ENCODE measurements around the gene NUBPL.
"Not testable (repeated sequence)": the region's sequence is repeated elsewhere in the genome, so short reads cannot be mapped to it uniquely, and the experiment has no call there.

NUBPL gene

DNA sequence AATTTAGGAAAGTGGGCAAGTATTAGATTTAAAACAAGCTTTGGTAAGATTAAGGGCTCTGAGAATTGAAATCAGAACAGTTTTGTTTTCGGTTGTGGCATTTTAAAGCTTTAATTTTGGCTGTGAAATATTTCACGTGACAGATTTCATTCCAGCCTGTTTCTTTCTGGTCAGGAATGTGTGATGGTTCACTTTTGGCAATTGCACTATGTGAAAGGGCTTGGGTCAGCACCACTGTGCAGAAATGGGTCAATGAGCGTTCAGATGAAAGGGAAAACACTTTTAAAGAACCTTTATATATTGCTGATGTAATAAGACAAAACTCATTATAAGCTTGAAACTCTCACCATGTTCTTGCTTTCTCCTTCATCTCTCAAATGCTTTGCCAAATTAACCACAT lies 17.1 kb downstream of the NUBPL start:
- no peak for DNase-seq (ENCODE audit: low read depth in 2 of 3, low spot score in 1 of 3)

DNA sequence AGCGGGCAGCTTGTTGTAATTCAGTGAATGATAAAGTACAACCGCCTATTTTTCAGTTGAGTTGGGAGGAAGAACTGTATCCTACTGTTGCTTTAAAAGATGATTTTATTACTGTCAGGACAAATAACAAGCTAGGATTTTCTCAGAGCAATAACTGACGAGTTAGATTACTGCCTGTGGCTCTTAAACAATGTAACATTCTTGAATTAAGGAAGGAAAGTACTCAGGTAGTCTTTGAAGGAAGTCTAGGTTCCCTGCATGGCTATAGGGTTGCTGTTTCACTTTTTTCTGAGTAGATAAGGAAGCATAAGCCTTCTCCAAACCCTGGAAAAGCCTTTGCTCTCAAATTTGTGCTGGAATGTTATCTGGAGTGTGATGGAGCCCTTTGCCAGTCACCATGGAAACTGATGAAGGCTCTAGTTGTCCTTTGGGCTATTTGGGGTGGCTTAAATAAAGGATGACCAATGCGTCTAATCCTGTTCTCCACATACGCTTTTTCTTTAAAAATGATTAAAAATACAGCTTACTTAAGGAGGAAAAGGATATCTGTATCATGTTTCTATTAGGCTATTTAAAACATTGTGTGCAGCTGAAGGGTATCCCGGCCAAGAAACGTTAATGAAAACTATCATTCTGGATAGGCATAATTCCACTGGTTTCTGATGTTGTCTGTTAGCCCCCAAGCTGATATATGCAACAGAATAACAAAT lies 17.7 kb downstream of the NUBPL start:
- DNase-seq (ENCODE audit: low read depth in 2 of 3, low spot score in 1 of 3): no peak

GRCh38 chr14:31580234-31580633 lies 19.0 kb downstream of the NUBPL start:
- DNase-seq (ENCODE audit: low read depth in 2 of 3, low spot score in 1 of 3): no peak

GRCh38 chr14:31582286-31582691 lies 21.1 kb downstream of the NUBPL start:
- DNase-seq (ENCODE audit: low read depth in 2 of 3, low spot score in 1 of 3): no peak

- no peak for DNase-seq (ENCODE audit: low read depth in 2 of 3, low spot score in 1 of 3)
These were observed 21.7 kb downstream of the NUBPL start for GRCh38 chr14:31582836-31583452.

GRCh38 chr14:31590206-31590605 lies 29.0 kb downstream of the NUBPL start:
- no peak for DNase-seq (ENCODE audit: low read depth in 2 of 3, low spot score in 1 of 3)

- no peak for DNase-seq (ENCODE audit: low read depth in 2 of 3, low spot score in 1 of 3)
These were observed 30.9 kb downstream of the NUBPL start for GRCh38 chr14:31592122-31592521.

DNA sequence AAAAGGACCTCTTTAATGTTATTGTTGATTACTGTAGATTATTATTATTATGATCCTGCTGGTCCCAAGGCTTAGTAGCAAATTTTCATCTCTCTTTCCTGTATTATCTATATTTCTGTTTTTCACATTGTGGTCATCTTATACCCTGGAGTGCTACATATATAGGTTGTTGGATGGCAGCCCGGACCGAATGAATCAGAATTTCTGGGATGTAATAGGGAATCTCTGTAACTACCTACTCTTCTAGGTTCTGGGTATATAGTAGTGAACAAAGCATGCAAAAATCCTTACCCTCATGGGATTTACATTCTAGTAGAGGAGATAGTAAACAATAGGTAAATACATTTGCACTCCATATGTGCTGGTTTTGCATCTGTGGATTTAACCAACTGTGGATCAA lies 31.4 kb downstream of the NUBPL start:
- no peak for DNase-seq (ENCODE audit: low read depth in 2 of 3, low spot score in 1 of 3)

DNA sequence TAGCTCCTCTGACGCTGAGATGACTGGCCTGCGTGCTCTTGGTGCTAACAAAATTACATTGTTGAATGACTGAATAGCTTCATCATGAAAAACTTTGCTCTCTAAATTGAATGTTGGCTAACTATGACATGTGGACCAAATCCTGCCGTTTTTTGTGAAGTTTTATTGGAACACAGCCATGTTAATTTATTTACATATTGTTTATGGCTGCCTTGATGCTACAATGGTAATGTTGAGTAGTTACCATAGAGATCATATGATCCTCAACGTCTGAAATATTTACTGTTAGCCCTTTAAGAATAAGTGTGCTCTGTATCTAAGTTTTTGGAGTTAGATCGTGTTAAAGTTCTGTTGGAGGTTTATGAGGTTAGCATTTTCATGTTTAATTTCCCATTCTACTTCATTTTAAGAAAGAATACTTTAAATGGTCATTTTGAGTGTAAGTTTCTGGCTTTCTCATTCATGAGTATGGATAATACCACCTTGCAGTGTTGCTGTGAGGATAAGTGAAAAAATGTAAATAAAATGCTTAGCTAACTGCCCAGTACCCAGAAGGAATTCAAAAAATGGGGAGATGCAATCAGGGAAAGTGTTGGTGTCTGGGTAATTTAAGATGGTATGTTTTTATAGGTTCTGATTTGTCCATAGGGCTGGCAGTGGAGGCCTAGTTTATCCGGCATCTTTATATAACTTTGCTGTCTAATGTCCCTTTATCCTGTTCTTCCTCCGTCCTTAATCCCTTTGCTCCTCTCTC lies 35.3 kb downstream of the NUBPL start:
- DNase-seq (ENCODE audit: low read depth in 2 of 3, low spot score in 1 of 3): no peak

DNA sequence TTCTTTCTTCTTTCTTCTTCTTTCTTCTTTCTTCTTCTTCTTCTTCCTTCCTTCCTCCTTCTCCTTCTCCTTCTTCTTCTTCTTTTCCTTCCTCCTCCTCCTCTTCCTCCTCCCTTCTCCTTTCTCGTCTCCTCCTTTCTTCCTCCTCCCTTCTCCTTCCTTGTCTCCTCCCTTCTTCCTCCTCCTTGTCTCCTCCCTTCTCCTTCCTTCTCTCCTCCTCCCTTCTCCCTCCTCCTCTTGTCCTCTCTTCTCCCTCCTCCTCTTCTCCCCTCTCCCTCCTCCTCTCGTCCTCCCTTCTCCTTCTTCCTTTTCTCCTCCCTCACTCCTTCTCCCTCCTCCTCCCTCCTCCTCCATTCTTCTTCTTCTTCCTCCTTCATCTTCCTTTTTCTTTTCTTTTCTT lies 44.5 kb downstream of the NUBPL start:
- no peak for DNase-seq (ENCODE audit: low read depth in 2 of 3, low spot score in 1 of 3)

DNA sequence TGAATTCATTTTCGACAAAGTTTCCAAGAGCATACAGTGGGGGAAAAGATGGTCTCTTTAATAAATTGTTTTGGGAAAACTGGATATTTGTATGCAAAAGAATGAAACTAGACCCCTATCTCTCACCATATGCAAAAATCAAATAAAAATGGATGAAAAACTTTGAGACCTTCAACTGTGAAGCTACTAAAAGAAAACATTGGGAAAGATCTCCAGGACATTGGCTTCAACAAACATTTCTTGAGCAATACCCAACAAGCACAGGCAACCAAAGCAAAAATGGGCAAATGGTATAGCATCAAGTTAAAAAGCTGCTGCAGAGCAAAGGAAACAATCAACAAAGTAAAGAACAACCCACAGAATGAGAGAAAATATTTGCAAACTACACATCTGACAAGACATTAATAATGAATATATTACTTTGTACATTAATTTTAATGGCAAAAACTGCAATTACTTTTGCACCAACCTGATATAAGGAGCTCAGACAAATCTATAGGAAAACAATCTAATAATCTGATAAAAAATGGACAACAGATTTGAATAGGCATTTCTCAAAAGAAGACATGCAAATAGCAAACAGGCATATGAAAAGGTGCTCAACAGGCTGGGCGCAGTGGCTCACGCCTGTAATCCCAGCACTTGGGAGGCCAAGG lies 50.7 kb downstream of the NUBPL start:
- no peak for DNase-seq (ENCODE audit: low read depth in 2 of 3, low spot score in 1 of 3)

DNA sequence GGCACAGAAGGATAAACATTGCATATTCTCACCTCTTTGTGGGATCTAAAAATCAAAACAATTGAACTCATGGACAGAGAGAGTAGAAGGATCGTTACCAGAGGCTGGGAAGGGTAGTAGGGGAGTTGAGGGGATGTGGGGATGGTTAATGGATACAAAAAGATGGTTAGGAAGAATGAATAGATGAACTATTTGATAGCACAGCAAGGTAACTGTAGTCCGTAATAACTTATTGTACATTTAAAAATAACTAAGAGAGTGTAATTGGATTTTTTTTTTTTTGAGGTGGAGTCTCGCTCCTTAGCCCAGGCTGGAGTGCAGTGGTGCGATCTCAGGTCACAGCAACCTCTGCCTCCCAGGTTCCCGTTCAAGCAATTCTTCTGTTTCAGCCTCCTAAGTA lies 52.0 kb downstream of the NUBPL start:
- DNase-seq (ENCODE audit: low read depth in 2 of 3, low spot score in 1 of 3): no peak

DNA sequence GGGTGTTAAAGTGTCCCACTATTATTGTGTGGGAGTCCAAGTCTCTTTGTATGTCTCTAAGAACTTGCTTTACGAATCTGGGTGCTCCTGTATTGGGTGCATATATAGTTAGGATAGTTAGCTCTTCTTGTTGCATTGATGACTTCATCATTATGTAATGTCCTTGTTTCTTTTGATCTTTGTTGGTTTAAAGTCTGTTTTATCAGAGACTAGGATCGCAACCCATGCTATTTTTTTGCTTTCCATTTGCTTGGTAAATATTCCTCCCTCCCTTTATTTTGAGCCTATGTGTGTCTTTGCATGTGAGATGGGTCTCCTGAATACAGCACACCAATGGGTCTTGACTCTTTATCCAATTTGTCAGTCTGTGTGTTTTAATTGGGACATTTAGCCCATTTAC lies 57.7 kb downstream of the NUBPL start:
- not testable (repeated sequence) for DNase-seq (ENCODE audit: low read depth in 2 of 3, low spot score in 1 of 3)

DNA sequence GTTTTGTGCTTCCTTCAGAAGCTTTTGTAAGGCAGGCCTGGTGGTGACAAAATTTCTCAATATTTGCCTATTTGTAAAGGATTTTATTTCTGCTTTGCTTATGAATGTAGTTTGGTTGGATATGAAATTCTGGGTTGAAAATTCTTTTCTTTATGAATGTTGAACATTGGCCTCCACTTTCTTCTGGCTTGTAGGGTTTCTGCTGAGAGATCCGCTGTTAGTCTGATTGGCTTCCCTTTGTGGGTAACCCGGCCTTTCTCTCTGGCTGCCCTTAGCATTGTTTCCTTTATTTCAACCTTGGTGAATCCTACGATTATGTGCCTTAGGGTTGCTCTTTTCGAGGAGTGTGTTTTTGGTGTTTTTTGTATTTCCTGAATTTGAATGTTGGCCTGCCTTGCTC lies 58.2 kb downstream of the NUBPL start:
- DNase-seq (ENCODE audit: low read depth in 2 of 3, low spot score in 1 of 3): no peak

DNA sequence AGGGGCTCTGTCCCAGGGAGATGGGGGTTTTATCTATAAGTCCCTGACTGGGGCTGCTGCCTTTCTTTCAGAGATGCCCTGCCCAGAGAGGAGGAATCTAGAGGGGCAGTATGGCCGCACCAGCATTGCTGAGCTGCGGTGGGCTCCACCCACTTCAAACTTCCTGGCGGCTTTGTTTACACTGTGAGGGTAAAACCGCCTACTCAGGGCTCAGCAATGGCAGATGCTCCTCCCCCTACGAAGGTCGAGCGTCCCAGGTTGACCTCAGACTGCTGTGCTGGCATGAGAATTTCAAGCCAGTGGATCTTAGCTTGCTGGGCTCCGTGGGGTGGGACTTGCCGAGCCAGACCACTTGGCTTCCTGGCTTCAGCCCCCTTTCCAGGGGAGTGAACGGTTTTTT lies 59.7 kb downstream of the NUBPL start:
- not testable (repeated sequence) for DNase-seq (ENCODE audit: low read depth in 2 of 3, low spot score in 1 of 3)

DNA sequence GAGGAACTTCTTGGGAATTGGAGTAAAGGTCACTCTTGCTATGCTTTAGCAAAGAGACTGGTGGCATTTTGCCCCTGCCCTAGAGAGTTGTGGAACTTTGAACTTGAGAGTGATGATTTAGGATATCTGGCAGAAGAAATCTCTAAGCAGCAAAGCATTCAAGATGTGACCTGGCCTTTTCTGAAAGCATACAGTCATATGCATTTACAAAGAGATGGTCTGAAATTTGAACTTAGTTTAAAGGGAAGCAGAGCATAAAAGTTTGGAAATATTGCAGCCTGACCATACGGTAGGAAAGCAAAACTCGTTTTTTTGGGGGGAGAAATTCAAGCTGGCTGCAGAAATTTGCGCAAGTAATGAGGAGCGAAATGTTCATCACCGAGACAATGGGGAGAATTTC lies 60.9 kb downstream of the NUBPL start:
- DNase-seq (ENCODE audit: low read depth in 2 of 3, low spot score in 1 of 3): no peak

GRCh38 chr14:31652900-31653299 lies 91.7 kb downstream of the NUBPL start:
- not testable (repeated sequence) for DNase-seq (ENCODE audit: low read depth in 2 of 3, low spot score in 1 of 3)

DNA sequence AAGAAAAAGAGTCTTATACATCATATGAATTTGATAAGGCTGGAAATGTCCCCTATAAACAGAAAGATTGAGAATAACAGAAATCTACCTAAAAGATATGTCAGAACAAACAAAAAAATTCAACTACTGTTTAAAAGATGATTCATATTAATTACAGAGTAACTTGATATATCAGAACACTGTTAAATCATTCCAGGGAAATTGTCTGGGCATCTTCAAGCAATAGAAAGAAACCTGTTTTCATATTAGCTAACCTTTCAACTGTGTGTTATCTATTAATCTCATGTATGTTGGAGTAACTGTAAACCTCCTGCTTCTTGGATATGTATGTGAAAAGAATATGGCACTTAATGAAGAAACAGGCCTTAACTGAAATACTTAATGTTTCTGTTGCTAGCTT lies 96.7 kb downstream of the NUBPL start:
- no peak for DNase-seq (ENCODE audit: low read depth in 2 of 3, low spot score in 1 of 3)

DNA sequence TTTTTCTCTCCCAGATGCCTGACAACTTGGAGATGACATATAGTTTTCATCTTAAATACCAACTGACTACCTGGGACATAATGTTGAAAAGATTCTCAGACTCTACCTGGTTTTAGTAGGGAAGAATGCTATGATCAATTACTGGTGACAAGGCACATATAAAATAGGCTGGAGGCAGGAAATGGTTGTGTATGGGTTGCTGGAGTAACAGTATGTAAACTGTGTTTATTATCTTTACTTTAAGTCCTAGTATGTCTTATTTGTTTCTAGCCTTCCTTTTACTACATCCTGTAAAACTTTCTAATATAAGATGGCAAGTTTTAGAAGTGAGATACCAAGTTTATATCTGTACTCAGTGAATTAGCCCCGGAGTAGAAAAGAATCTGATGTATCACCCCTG lies 98.1 kb downstream of the NUBPL start:
- no peak for DNase-seq (ENCODE audit: low read depth in 2 of 3, low spot score in 1 of 3)

- DNase-seq (ENCODE audit: low read depth in 2 of 3, low spot score in 1 of 3): no peak
These were observed 99.0 kb downstream of the NUBPL start for GRCh38 chr14:31660191-31660590.

GRCh38 chr14:31660728-31661127 lies 99.5 kb downstream of the NUBPL start:
- no peak for DNase-seq (ENCODE audit: low read depth in 2 of 3, low spot score in 1 of 3)

DNA sequence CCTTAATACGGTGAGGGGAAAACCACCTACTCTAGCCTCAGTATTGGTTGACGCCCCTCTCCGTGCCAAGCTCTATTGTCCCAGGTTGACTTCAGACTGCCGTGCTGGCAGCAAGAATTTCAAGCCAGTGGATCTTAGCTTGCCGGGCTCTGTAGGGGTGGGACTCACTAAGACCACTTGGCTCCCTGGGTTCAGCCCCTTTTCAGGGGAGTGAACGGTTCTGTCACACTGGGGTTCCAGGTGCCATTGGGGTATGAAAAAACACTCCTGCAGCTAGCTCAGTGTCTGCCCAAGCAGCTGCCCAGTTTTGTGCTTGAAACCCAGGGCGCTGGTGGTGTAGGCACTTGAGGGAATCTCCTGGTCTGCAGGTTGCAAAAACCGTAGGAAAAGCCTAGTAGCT lies 107.1 kb downstream of the NUBPL start:
- no peak for DNase-seq (ENCODE audit: low read depth in 2 of 3, low spot score in 1 of 3)
